HepG2 (cell line): Measurements from ENCODE around the gene PADI4. TPM values are rescaled to one million over a fixed set of nuclear protein-coding genes. Genes with fewer than 3 reads are reported as not detected.

Source experiments
- ATAC-seq: fragments of 200-7000 bp; cut with Tn5 transposase; 3 replicates; pipeline ENCODE4 v1.9.1; 2020; ENCODE audit warnings: mild to moderate bottlenecking, moderate library complexity
- BruUV-seq: library from RNA; stranded (reverse); fragments of 400-500 nt; replicated peaks from 2 replicates; lab custom pipeline; 2021; lab: Mats Ljungman, UMichigan
- CTCF ChIA-PET: fragments of 300-600 bp; formaldehyde crosslinking; extraction: SDS; loops from one replicate; lab custom pipeline; 2021; ENCODE audit warnings: low total read pairs, inconsistent platforms, low intra/inter-chr PET ratio; lab: Yijun Ruan, JAX
- POLR2A ChIA-PET: fragments of 350-600 bp; sonication (Branson Sonifier 250); formaldehyde crosslinking; loops from one replicate; lab custom pipeline; 2020; ENCODE audit warnings: antibody characterized with exemption, inconsistent platforms; lab: Yijun Ruan, JAX
- DNase-seq: peaks from one replicate; pipeline ENCODE4 v3.0.0-alpha.2; 2015; ENCODE audit warnings: low spot score
- FAIRE-seq: peaks from 3 replicates; lab custom pipeline; 2011; peaks lifted over from hg19 to GRCh38; lab: Jason Lieb, UNC
- H2AFZ ChIP-seq: one replicate; pipeline ENCODE4 v1.6.1; 2011; ENCODE audit warnings: low read length, inconsistent platforms
- H3K27ac ChIP-seq: fragments of 300-600 bp; 3 replicates; pipeline ENCODE4 v1.8.0; 2011; ENCODE audit warnings: mixed run types, mild to moderate bottlenecking, mixed read lengths, low read length, inconsistent platforms; ENCODE audit not compliant: insufficient read depth; ENCODE audit errors: extremely low read length
- H3K27me3 ChIP-seq, 2 experiments: fragments of 200-600 bp in 1 of 2; 2 replicates in 1 of 2; 3 replicates in 1 of 2; pipeline versions ENCODE4 v1.6.0 to v1.8.0; 2011; ENCODE audit warnings: low read length in 2 of 2, mild to moderate bottlenecking in 2 of 2, moderate library complexity in 2 of 2, inconsistent platforms in 1 of 2; ENCODE audit not compliant: insufficient read depth in 2 of 2, control insufficient read depth in 1 of 2
- H3K36me3 ChIP-seq, 2 experiments: fragments of 200-600 bp in 1 of 2; replicated peaks in 1 of 2; 2 replicates in 1 of 2; 3 replicates in 1 of 2; pipeline versions ENCODE4 v1.5.1 to v1.8.0; 2011; ENCODE audit warnings: low read length in 2 of 2, inconsistent platforms in 1 of 2; ENCODE audit not compliant: insufficient read depth in 2 of 2, control insufficient read depth in 1 of 2
- H3K4me1 ChIP-seq: 2 replicates; pipeline ENCODE4 v1.5.1; 2012; ENCODE audit warnings: low read length, inconsistent platforms; ENCODE audit not compliant: insufficient read depth
- H3K4me2 ChIP-seq: 2 replicates; pipeline ENCODE4 v1.6.0; 2011; ENCODE audit warnings: low read depth, low read length, inconsistent platforms
- H3K4me3 ChIP-seq, 3 experiments: fragments of 200-600 bp in 1 of 3; sonication (generic), shearing (Covaris generic) in 1 of 3; replicated peaks in 1 of 3; 2 replicates each; pipeline ENCODE4 v1.5.1; 2011 to 2016; ENCODE audit warnings: low read length in 3 of 3, inconsistent platforms in 2 of 3, low read depth in 2 of 3, mild to moderate bottlenecking in 2 of 3, control low read depth in 1 of 3, mixed read lengths in 1 of 3; ENCODE audit not compliant: insufficient read depth in 1 of 3
- H3K79me2 ChIP-seq: one replicate; pipeline ENCODE4 v1.6.1; 2011; ENCODE audit warnings: low read length, inconsistent platforms; ENCODE audit not compliant: insufficient read depth
- H3K9ac ChIP-seq: 2 replicates; pipeline ENCODE4 v1.6.0; 2011; ENCODE audit warnings: mild to moderate bottlenecking, low read depth, low read length, inconsistent platforms; ENCODE audit not compliant: insufficient read depth
- H3K9me3 ChIP-seq: 2 replicates; pipeline ENCODE4 v1.5.1; 2012; ENCODE audit warnings: mild to moderate bottlenecking, low read length
- H4K20me1 ChIP-seq: 2 replicates; pipeline ENCODE4 v1.6.0; 2011; ENCODE audit warnings: inconsistent platforms, mild to moderate bottlenecking, low read length, moderate library complexity; ENCODE audit not compliant: insufficient read depth
- ATF3 ChIP-seq: sonication (generic); formaldehyde crosslinking; IDR thresholded peaks from 2 replicates; pipeline ENCODE4 v1.4.0; 2020; ENCODE audit warnings: missing genetic modification reagents
- KDM3A ChIP-seq: IDR thresholded peaks from 2 replicates; pipeline ENCODE4 v1.6.1; 2018; ENCODE audit warnings: low read depth, missing compliant biosample characterization
- NR2F6 ChIP-seq, 2 experiments: IDR thresholded peaks; 2 replicates each; pipeline ENCODE4 v1.6.1; 2016; ENCODE audit warnings: antibody characterized with exemption in 1 of 2, mild to moderate bottlenecking in 1 of 2
- POLR2G ChIP-seq: fragments of 200-400 bp; formaldehyde crosslinking; IDR thresholded peaks from 2 replicates; pipeline ENCODE4 v1.6.1; 2018; ENCODE audit warnings: mild to moderate bottlenecking, low read depth, low read length, moderate library complexity
- RFX5 ChIP-seq: IDR thresholded peaks from 2 replicates; pipeline ENCODE4 v1.6.1; 2011; ENCODE audit warnings: low read depth, low read length, improper control_type of control experiment
- SMAD9 ChIP-seq: sonication (generic); formaldehyde crosslinking; IDR thresholded peaks from 2 replicates; pipeline ENCODE4 v1.5.1; 2020; ENCODE audit warnings: mild to moderate bottlenecking, missing genetic modification reagents
- ZBTB40 ChIP-seq, 2 experiments: fragments of 450-650 bp in 1 of 2; sonication (generic) in 1 of 2; formaldehyde crosslinking in 1 of 2; IDR thresholded peaks; 2 replicates each; pipeline versions ENCODE4 v1.6.1 to v1.8.0; 2016 to 2022; ENCODE audit warnings: antibody characterized with exemption in 1 of 2, mild to moderate bottlenecking in 1 of 2, missing genetic modification reagents in 1 of 2
- ZNF572 ChIP-seq: sonication (generic); formaldehyde crosslinking; IDR thresholded peaks from 2 replicates; pipeline ENCODE4 v1.5.1; 2020; ENCODE audit warnings: mild to moderate bottlenecking, missing genetic modification reagents
- ZNF710 ChIP-seq: sonication (generic); formaldehyde crosslinking; IDR thresholded peaks from 2 replicates; pipeline ENCODE4 v1.5.0; 2020; ENCODE audit warnings: mild to moderate bottlenecking, missing genetic modification reagents, borderline replicate concordance
- ZNF746 ChIP-seq: sonication (generic); formaldehyde crosslinking; IDR thresholded peaks from 2 replicates; pipeline ENCODE4 v1.8.0; 2022; ENCODE audit warnings: mild to moderate bottlenecking, missing genetic modification reagents
- WGBS: methylation state at CpG from one replicate; pipeline ENCODE4 v1.1.6; 2017; ENCODE audit warnings: low lambda C conversion rate; 5-methylcytosine and 5-hydroxymethylcytosine counted together
- in situ Hi-C: cut with HindIII; loops from 2 replicates; pipeline ENCODE4 v1.10.0; 2017; ENCODE audit warnings: low pct_unique_long_range_greater_than_20kb; ENCODE audit not compliant: extremely low pct_ligation_motif_present
- intact Hi-C: fragments of 100-400 bp; cut with micrococcal nuclease; formaldehyde crosslinking; loops from one replicate; pipeline ENCODE4 v1.10.0; 2022; ENCODE audit not compliant: unreplicated experiment
- polyA plus RNA-seq, 8 experiments: library from polyadenylated mRNA; depleted of rRNA in 3 of 8; stranded (reverse) in 7 of 8; unstranded in 1 of 8; fragments of >200 nt; fragmentation: Illumina TruSeq in 4 of 8; extraction: Trizol in 4 of 8; gene quantifications; 2 replicates each; pipeline versions ENCODE4 v1.2.1 to v1.2.3, GENCODE V29; 2011 to 2016; ENCODE audit warnings: low read depth in 4 of 8, missing spikeins in 1 of 8, mixed read lengths in 1 of 8; ENCODE audit not compliant: insufficient read depth in 1 of 8
- total RNA-seq, 5 experiments: library from RNA; depleted of rRNA; stranded (reverse); fragments of >200 nt; fragmentation: Illumina TruSeq; extraction: Trizol; gene quantifications; 2 replicates each; pipeline ENCODE4 v1.2.3, GENCODE V29; 2016; ENCODE audit warnings: low read depth in 1 of 5

PADI4 gene
- total and polyA plus RNA-seq, 2 of the 13 experiments (the other 11 are each of a cell fraction or from before 2014, with no cell fraction given): 0.04 TPM

GRCh38 chr1:17381161-17381560, 73.2 kb downstream of the PADI4 start (continued):
- TF ChIP-seq ZBTB40 (IDR thresholded peaks at IDR 0.05) (no peak), ZBTB40 (CRISPR knock-in tag; IDR thresholded peaks at IDR 0.05) (no peak)
- TF ChIP-seq, all 625 proteins: peak for 0

GRCh38 chr1:17392199-17392740, 84.3 kb downstream of the PADI4 start:
- no peaks in the 10 kb centered on the region for H3K4me1 ChIP-seq
- no peaks in the 10 kb centered on the region for H3K79me2 ChIP-seq
- no peaks in the 10 kb centered on the region for H4K20me1 ChIP-seq
- ChIA-PET CTCF (no interaction called here), POLR2A (no interaction called here)
- no peak for FAIRE-seq
- in situ Hi-C loops (no loop called here), intact Hi-C loops (no loop called here)
- no peak overlapping the region for H2AFZ ChIP-seq
- H3K4me3 ChIP-seq: no peak overlapping the region
- H3K9ac ChIP-seq: no peak overlapping the region
- no peak overlapping the region for H3K27ac ChIP-seq
- peaks cover 2 to 51% of the 10 kb centered on the region in 2 experiments; a peak in 4 of 5 replicates for H3K27me3 ChIP-seq
- no peak overlapping the region for H3K4me2 ChIP-seq
- no peak for DNase-seq
- H3K36me3 ChIP-seq: no peaks in the 10 kb centered on the region
- WGBS: 11% methylated on average over 3 of the region's 10 CpGs
- no peak for ATAC-seq
- no peaks in the 10 kb centered on the region for H3K9me3 ChIP-seq
- no TSS peak for BruUV-seq
- TF ChIP-seq KDM3A (CRISPR knock-in tag): no peak
- no peak for TF ChIP-seq ZNF572 (CRISPR knock-in tag)
- TF ChIP-seq SMAD9 (CRISPR knock-in tag): no peak
- TF ChIP-seq ATF3 (CRISPR knock-in tag): no peak
- no peak for TF ChIP-seq NR2F6 (IDR thresholded peaks at IDR 0.05)
- TF ChIP-seq NR2F6 (CRISPR knock-in tag; IDR thresholded peaks at IDR 0.05): no peak
- no peak for TF ChIP-seq ZNF710 (CRISPR knock-in tag)
- no peak for TF ChIP-seq RFX5
- no peak for TF ChIP-seq POLR2G
- TF ChIP-seq ZNF746 (CRISPR knock-in tag): no peak
